ENCODE results near the gene MMD2.

- TF ChIP-seq CTCF (IDR thresholded peaks at IDR 0.05) (no peak), POLR2A (IDR thresholded peaks at IDR 0.05; ENCODE audit: low read depth) (no peak), EP300 (IDR thresholded peaks at IDR 0.05) (no peak)
Measured at GRCh38 chr7:4861227-4861626, 97.8 kb downstream of the MMD2 start.
